C4-2B (cell line): ENCODE measurements around the gene SNRNP40.

ENCODE experiments used
- ZFX ChIP-seq: fragments of 450-650 bp; IDR thresholded peaks from 2 replicates; pipeline ENCODE4 v1.6.1; 2017
- TF ChIP-seq, protein P1 (sequence below): fragments of 450-650 bp; conservative IDR thresholded peaks from 2 replicates; pipeline ENCODE4 v1.5.1; 2017; ENCODE audit warnings: mild to moderate bottlenecking

DNA sequence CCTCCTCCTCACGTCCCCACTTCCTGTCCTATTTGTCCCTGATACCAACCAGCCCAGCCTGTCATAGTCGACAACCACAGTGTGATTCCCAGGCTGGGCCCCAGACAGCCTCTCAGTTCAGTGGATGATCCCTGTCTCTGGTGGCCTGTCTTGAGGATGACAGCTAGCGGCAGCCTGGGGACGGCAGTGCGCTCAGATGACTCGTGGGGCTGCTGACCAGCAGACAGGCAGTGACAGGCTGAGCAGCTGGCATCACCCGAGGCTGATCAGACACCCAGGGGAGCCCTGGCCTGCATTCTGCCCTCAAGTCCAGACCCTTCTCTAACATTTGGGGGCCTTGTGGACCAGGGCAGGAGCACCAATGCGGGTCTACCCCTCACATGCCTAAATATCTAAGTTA lies 77.9 kb downstream of the SNRNP40 start:
- TF ChIP-seq, protein P1, sequence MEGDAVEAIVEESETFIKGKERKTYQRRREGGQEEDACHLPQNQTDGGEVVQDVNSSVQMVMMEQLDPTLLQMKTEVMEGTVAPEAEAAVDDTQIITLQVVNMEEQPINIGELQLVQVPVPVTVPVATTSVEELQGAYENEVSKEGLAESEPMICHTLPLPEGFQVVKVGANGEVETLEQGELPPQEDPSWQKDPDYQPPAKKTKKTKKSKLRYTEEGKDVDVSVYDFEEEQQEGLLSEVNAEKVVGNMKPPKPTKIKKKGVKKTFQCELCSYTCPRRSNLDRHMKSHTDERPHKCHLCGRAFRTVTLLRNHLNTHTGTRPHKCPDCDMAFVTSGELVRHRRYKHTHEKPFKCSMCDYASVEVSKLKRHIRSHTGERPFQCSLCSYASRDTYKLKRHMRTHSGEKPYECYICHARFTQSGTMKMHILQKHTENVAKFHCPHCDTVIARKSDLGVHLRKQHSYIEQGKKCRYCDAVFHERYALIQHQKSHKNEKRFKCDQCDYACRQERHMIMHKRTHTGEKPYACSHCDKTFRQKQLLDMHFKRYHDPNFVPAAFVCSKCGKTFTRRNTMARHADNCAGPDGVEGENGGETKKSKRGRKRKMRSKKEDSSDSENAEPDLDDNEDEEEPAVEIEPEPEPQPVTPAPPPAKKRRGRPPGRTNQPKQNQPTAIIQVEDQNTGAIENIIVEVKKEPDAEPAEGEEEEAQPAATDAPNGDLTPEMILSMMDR, result no peak
- TF ChIP-seq ZFX, result no peak
